Osteocyte (in vitro differentiated cells): ENCODE results near the gene MAPK11. TPM values are rescaled to one million over a fixed set of nuclear protein-coding genes. Genes with fewer than 3 reads are reported as not detected.

Experiments
- DNase-seq: peaks from one replicate; pipeline ENCODE4 v3.0.0; 2021; ENCODE audit warnings: mixed read lengths; ENCODE audit not compliant: unreplicated experiment; ENCODE audit errors: extremely low spot score
- H3K27ac Mint-ChIP-seq: one replicate; pipeline ENCODE4 v1.8.0; 2021; ENCODE audit warnings: mild to moderate bottlenecking, mixed read lengths; ENCODE audit not compliant: unreplicated experiment
- H3K27me3 Mint-ChIP-seq: one replicate; pipeline ENCODE4 v1.8.0; 2021; ENCODE audit warnings: mixed read lengths; ENCODE audit not compliant: unreplicated experiment
- H3K36me3 Mint-ChIP-seq: one replicate; pipeline ENCODE4 v1.8.0; 2021; ENCODE audit warnings: mixed read lengths; ENCODE audit not compliant: unreplicated experiment
- H3K4me1 Mint-ChIP-seq: one replicate; pipeline ENCODE4 v1.8.0; 2021; ENCODE audit warnings: mixed read lengths; ENCODE audit not compliant: unreplicated experiment
- H3K4me3 Mint-ChIP-seq: one replicate; pipeline ENCODE4 v1.8.0; 2021; ENCODE audit warnings: mild to moderate bottlenecking, moderate library complexity, mixed read lengths; ENCODE audit not compliant: unreplicated experiment
- H3K9me3 Mint-ChIP-seq: one replicate; pipeline ENCODE4 v1.8.0; 2021; ENCODE audit warnings: mixed read lengths; ENCODE audit not compliant: unreplicated experiment
- CTCF ChIP-seq: fragments of 200-600 bp; sonication (generic); IDR thresholded peaks from 2 replicates; pipeline ENCODE4 v1.5.0; 2021; ENCODE audit warnings: antibody characterized with exemption, mild to moderate bottlenecking, moderate library complexity
- total RNA-seq: library from RNA; stranded (reverse); gene quantifications from 2 replicates; pipeline ENCODE4 v1.2.1, GENCODE V29; 2021

The MAPK11 gene
- total RNA-seq, 1 donor from 2014 or later = 6.4 TPM

- no peaks in the 10 kb centered on the region for H3K9me3 Mint-ChIP-seq
- H3K27ac Mint-ChIP-seq = no peak overlapping the region
- peaks cover 19% of the 10 kb centered on the region for H3K4me1 Mint-ChIP-seq
- H3K27me3 Mint-ChIP-seq = no peaks in the 10 kb centered on the region
- TF ChIP-seq CTCF = no peak
- no peak overlapping the region for H3K4me3 Mint-ChIP-seq
- no peak for DNase-seq
- H3K36me3 Mint-ChIP-seq = no peaks in the 10 kb centered on the region
Measured at GRCh38 chr22:50258361-50259292, 11.6 kb downstream of the MAPK11 start.

GRCh38 chr22:50257451-50258360 is 12.5 kb downstream of the MAPK11 start:
- Mint-ChIP-seq H3K27ac (no peak overlapping the region), H3K4me3 (no peak overlapping the region), H3K36me3 (no peaks in the 10 kb centered on the region), H3K4me1 (peaks cover 14% of the 10 kb centered on the region), H3K27me3 (no peaks in the 10 kb centered on the region), H3K9me3 (no peaks in the 10 kb centered on the region)
- no peak for DNase-seq
- no peak for TF ChIP-seq CTCF

GRCh38 chr22:50257041-50257440 is 13.1 kb downstream of the MAPK11 start:
- Mint-ChIP-seq H3K4me1 (peaks cover 8% of the 10 kb centered on the region), H3K9me3 (no peaks in the 10 kb centered on the region), H3K36me3 (no peaks in the 10 kb centered on the region), H3K27me3 (no peaks in the 10 kb centered on the region), H3K27ac (no peak overlapping the region), H3K4me3 (no peak overlapping the region)
- no peak for DNase-seq
- no peak for TF ChIP-seq CTCF

GRCh38 chr22:50256258-50256862 is 13.8 kb downstream of the MAPK11 start:
- Mint-ChIP-seq H3K4me1 (peaks cover 6% of the 10 kb centered on the region), H3K27me3 (no peaks in the 10 kb centered on the region), H3K9me3 (no peaks in the 10 kb centered on the region), H3K4me3 (no peak overlapping the region), H3K36me3 (no peaks in the 10 kb centered on the region), H3K27ac (no peak overlapping the region)
- no peak for TF ChIP-seq CTCF
- DNase-seq = no peak
